ENCODE data around the gene OCIAD2. TPM values are rescaled to one million over a fixed set of nuclear protein-coding genes. Genes with fewer than 3 reads are reported as not detected.

The OCIAD2 gene
- total RNA-seq, 1 experiment from 2014 or later, result 64.0 TPM

GRCh38 chr4:48896845-48897244 lies 9.7 kb downstream of the OCIAD2 start:
- ATAC-seq, result no peak
- H3K27ac ChIP-seq (ENCODE audit: low read depth, low read length), result no peak overlapping the region
- RAD21 ChIA-PET (ENCODE audit: low non-redundant PET in 1 of 2, low total read pairs in 2 of 2, uncharacterized antibody in 2 of 2, unreplicated experiment in 2 of 2), result no interaction called here
- H4K20me1 ChIP-seq (ENCODE audit: insufficient read depth), result no peaks in the 10 kb centered on the region
- H3K9ac ChIP-seq (ENCODE audit: low read length), result no peak overlapping the region
- POLR2A ChIA-PET, result interaction anchor here (1.8 kb wide), 1 partner anchor 10 kb away, joined by 8 read pairs; the partner anchor contains the start of gene OCIAD2
- no peak overlapping the region for H3K4me3 ChIP-seq (replicated peaks in 1 of 2; ENCODE audit: low read depth in 1 of 2, low read length in 2 of 2)
- no peaks in the 10 kb centered on the region for H3K9me3 ChIP-seq (ENCODE audit: control insufficient read depth in 1 of 2, insufficient read depth in 1 of 2, low read depth in 1 of 2, low read length in 2 of 2)
- H2AFZ ChIP-seq (ENCODE audit: low read depth, low read length, poor library complexity, severe bottlenecking), result no peak overlapping the region
- DNase-seq (ENCODE audit: low read depth, low spot score), result no peak
- no peaks in the 10 kb centered on the region for H3K79me2 ChIP-seq (ENCODE audit: insufficient read depth, low read length)
- no peaks in the 10 kb centered on the region for H3K9me2 ChIP-seq (ENCODE audit: insufficient read depth)
- H3K36me3 ChIP-seq (ENCODE audit: control insufficient read depth in 1 of 2, insufficient read depth in 2 of 2, low read length in 2 of 2), result peaks cover 9 to 18% of the 10 kb centered on the region in 2 experiments; a peak in 3 of 4 replicates
- peaks cover 0 to 9% of the 10 kb centered on the region in 2 experiments; a peak in 1 of 4 replicates for H3K4me1 ChIP-seq (ENCODE audit: control insufficient read depth in 1 of 2, insufficient read depth in 2 of 2, low read length in 2 of 2)
- CTCF ChIA-PET, result no interaction called here
- H3K4me2 ChIP-seq (ENCODE audit: low read length), result no peak overlapping the region
- BruUV-seq (replicated peaks), result no TSS peak
- intact Hi-C loops (cut with micrococcal nuclease), result no loop called here
- H3K27me3 ChIP-seq (ENCODE audit: insufficient read depth, low read length), result no peaks in the 10 kb centered on the region
- no peak for TF ChIP-seq ELF1 (IDR thresholded peaks at IDR 0.05; ENCODE audit: borderline replicate concordance, low read depth)
- no peak for TF ChIP-seq ZBTB33 (IDR thresholded peaks at IDR 0.05; ENCODE audit: extremely low read depth, insufficient replicate concordance, low read length)
- TF ChIP-seq ATF3 (IDR thresholded peaks at IDR 0.05), result no peak
- no peak for TF ChIP-seq EGR1 (IDR thresholded peaks at IDR 0.05; ENCODE audit: low read depth)
- no peak for TF ChIP-seq YY1 (IDR thresholded peaks at IDR 0.05; ENCODE audit: extremely low read depth, insufficient replicate concordance, low read depth, low read length)
- TF ChIP-seq SP1 (IDR thresholded peaks at IDR 0.05; ENCODE audit: low read depth), result no peak
- no peak for TF ChIP-seq REST (IDR thresholded peaks at IDR 0.05; ENCODE audit: low read depth)
- no peak for TF ChIP-seq POLR2A (IDR thresholded peaks at IDR 0.05; ENCODE audit: borderline replicate concordance, extremely low read depth, insufficient read depth, insufficient read length)
- no peak for TF ChIP-seq CEBPB (IDR thresholded peaks at IDR 0.05; ENCODE audit: low read depth)
- TF ChIP-seq MAX (IDR thresholded peaks at IDR 0.05), result no peak
- no peak for TF ChIP-seq EZH2phosphoT487 (IDR thresholded peaks at IDR 0.05; ENCODE audit: borderline replicate concordance)
